Mononuclear cell (primary cell): ENCODE data around the gene CD200. TPM values are rescaled to one million over a fixed set of nuclear protein-coding genes. Genes with fewer than 3 reads are reported as not detected.
A peak's percentile ranks its signal among the peaks of the same experiment; 100 is the strongest.

Source experiments
- H3K27me3 ChIP-seq: 2 replicates; pipeline ENCODE4 v1.6.0; 2011; ENCODE audit warnings: low read length, control low read depth; ENCODE audit not compliant: insufficient read depth
- H3K4me1 ChIP-seq: 2 replicates; pipeline ENCODE4 v1.5.1; 2011; ENCODE audit warnings: mild to moderate bottlenecking, low read length, control low read depth; ENCODE audit not compliant: insufficient read depth
- H3K4me3 ChIP-seq: 2 replicates; pipeline ENCODE4 v1.5.1; 2011; ENCODE audit warnings: mild to moderate bottlenecking, low read length, moderate library complexity
- H3K9me3 ChIP-seq: 2 replicates; pipeline ENCODE4 v1.5.1; 2011; ENCODE audit warnings: low read depth, mild to moderate bottlenecking, control low read depth, low read length
- total RNA-seq: library from RNA; depleted of rRNA; stranded (reverse); fragments of >200 nt; gene quantifications from one replicate; pipeline ENCODE4 v1.2.3, GENCODE V29; 2012

CD200 gene
- total RNA-seq, 1 donor: 6.9 TPM

- Histone ChIP-seq H3K27me3 (no peaks in the 10 kb centered on the region), H3K4me3 (no peak overlapping the region), H3K9me3 (peaks cover 6% of the 10 kb centered on the region), H3K4me1 (no peaks in the 10 kb centered on the region)
These were observed 13.3 kb upstream of the CD200 start for GRCh38 chr3:112319516-112320276.

GRCh38 chr3:112320691-112321090 lies 12.3 kb upstream of the CD200 start:
- H3K9me3 ChIP-seq: peaks cover 5% of the 10 kb centered on the region
- no peaks in the 10 kb centered on the region for H3K27me3 ChIP-seq
- H3K4me3 ChIP-seq: no peak overlapping the region
- H3K4me1 ChIP-seq: no peaks in the 10 kb centered on the region

- Histone ChIP-seq H3K4me1 (no peaks in the 10 kb centered on the region), H3K4me3 (no peak overlapping the region), H3K9me3 (no peaks in the 10 kb centered on the region), H3K27me3 (no peaks in the 10 kb centered on the region)
These were observed 10.9 kb upstream of the CD200 start for GRCh38 chr3:112321867-112322652.

- H3K9me3 ChIP-seq: no peaks in the 10 kb centered on the region
- no peaks in the 10 kb centered on the region for H3K27me3 ChIP-seq
- H3K4me1 ChIP-seq: peaks cover 7% of the 10 kb centered on the region
- H3K4me3 ChIP-seq: no peak overlapping the region
These were observed 5.5 kb upstream of the CD200 start for GRCh38 chr3:112327371-112327951.

- Histone ChIP-seq H3K4me1 (peaks cover 23% of the 10 kb centered on the region), H3K4me3 (no peak overlapping the region), H3K9me3 (no peaks in the 10 kb centered on the region), H3K27me3 (no peaks in the 10 kb centered on the region)
These were observed 1.1 kb upstream of the CD200 start for GRCh38 chr3:112331851-112332250.

GRCh38 chr3:112333381-112334317 lies 693 bp downstream of the CD200 start:
- no peaks in the 10 kb centered on the region for H3K27me3 ChIP-seq

GRCh38 chr3:112334691-112335433 lies 1.9 kb downstream of the CD200 start:
- peak overlapping the region; percentile 56 for H3K4me3 ChIP-seq
- H3K4me1 ChIP-seq: peaks cover 23% of the 10 kb centered on the region
- H3K27me3 ChIP-seq: no peaks in the 10 kb centered on the region
- no peaks in the 10 kb centered on the region for H3K9me3 ChIP-seq

More at GRCh38 chr3:112333381-112334317, 693 bp downstream of the CD200 start:
- Histone ChIP-seq H3K4me1 (peaks cover 23% of the 10 kb centered on the region), H3K9me3 (no peaks in the 10 kb centered on the region), H3K4me3 (peak overlapping the region; percentile 56)

- Histone ChIP-seq H3K4me1 (peaks cover 23% of the 10 kb centered on the region), H3K4me3 (no peak overlapping the region), H3K9me3 (no peaks in the 10 kb centered on the region), H3K27me3 (no peaks in the 10 kb centered on the region)
These were observed 2.5 kb downstream of the CD200 start for GRCh38 chr3:112335434-112335781.

GRCh38 chr3:112338021-112338726 lies 5.2 kb downstream of the CD200 start:
- Histone ChIP-seq H3K4me3 (no peak overlapping the region), H3K4me1 (peaks cover 9% of the 10 kb centered on the region), H3K27me3 (no peaks in the 10 kb centered on the region), H3K9me3 (no peaks in the 10 kb centered on the region)

GRCh38 chr3:112338727-112339056 lies 5.7 kb downstream of the CD200 start:
- no peaks in the 10 kb centered on the region for H3K9me3 ChIP-seq
- peaks cover 5% of the 10 kb centered on the region for H3K4me1 ChIP-seq
- H3K4me3 ChIP-seq: no peak overlapping the region
- no peaks in the 10 kb centered on the region for H3K27me3 ChIP-seq

GRCh38 chr3:112339134-112339533 lies 6.2 kb downstream of the CD200 start:
- peaks cover under 1% of the 10 kb centered on the region for H3K4me1 ChIP-seq
- no peaks in the 10 kb centered on the region for H3K9me3 ChIP-seq
- no peaks in the 10 kb centered on the region for H3K27me3 ChIP-seq
- H3K4me3 ChIP-seq: no peak overlapping the region

- no peaks in the 10 kb centered on the region for H3K4me1 ChIP-seq
- no peaks in the 10 kb centered on the region for H3K27me3 ChIP-seq
- no peaks in the 10 kb centered on the region for H3K9me3 ChIP-seq
- H3K4me3 ChIP-seq: no peak overlapping the region
These were observed 6.7 kb downstream of the CD200 start for GRCh38 chr3:112339609-112340008.

- no peaks in the 10 kb centered on the region for H3K4me1 ChIP-seq
- H3K9me3 ChIP-seq: no peaks in the 10 kb centered on the region
- no peaks in the 10 kb centered on the region for H3K27me3 ChIP-seq
- H3K4me3 ChIP-seq: no peak overlapping the region
These were observed 8.4 kb downstream of the CD200 start for GRCh38 chr3:112341386-112341785.

- H3K9me3 ChIP-seq: no peaks in the 10 kb centered on the region
- no peaks in the 10 kb centered on the region for H3K4me1 ChIP-seq
- H3K27me3 ChIP-seq: no peaks in the 10 kb centered on the region
- no peak overlapping the region for H3K4me3 ChIP-seq
These were observed 12.7 kb downstream of the CD200 start for GRCh38 chr3:112345681-112346080.
